HepG2 (cell line): ENCODE data around the gene LRRC8E. TPM values are rescaled to one million over a fixed set of nuclear protein-coding genes. Genes with fewer than 3 reads are reported as not detected.

Source experiments
- AHDC1 ChIP-seq: sonication (generic); formaldehyde crosslinking; IDR thresholded peaks from 2 replicates; pipeline ENCODE4 v1.5.1; 2020; ENCODE audit warnings: mild to moderate bottlenecking, missing genetic modification reagents, borderline replicate concordance
- ATF3 ChIP-seq: sonication (generic); formaldehyde crosslinking; IDR thresholded peaks from 2 replicates; pipeline ENCODE4 v1.4.0; 2020; ENCODE audit warnings: missing genetic modification reagents
- CEBPG ChIP-seq: IDR thresholded peaks from 2 replicates; pipeline ENCODE4 v1.6.1; 2016
- CHCHD3 ChIP-seq: sonication (generic); formaldehyde crosslinking; IDR thresholded peaks from 2 replicates; pipeline ENCODE4 v1.8.0; 2022; ENCODE audit warnings: mild to moderate bottlenecking, missing genetic modification reagents, moderate library complexity
- CSRNP2 ChIP-seq: sonication (generic); formaldehyde crosslinking; conservative IDR thresholded peaks from 2 replicates; pipeline ENCODE4 v1.8.0; 2022; ENCODE audit warnings: low read depth, missing genetic modification reagents
- DPF2 ChIP-seq: sonication (generic); formaldehyde crosslinking; IDR thresholded peaks from 2 replicates; pipeline ENCODE4 v1.4.0; 2020; ENCODE audit warnings: mild to moderate bottlenecking, low read depth, missing genetic modification reagents, borderline replicate concordance
- EP300 ChIP-seq, 3 experiments: sonication (generic) in 1 of 3; formaldehyde crosslinking in 1 of 3; IDR thresholded peaks; 2 replicates each; pipeline versions ENCODE4 v1.5.1 to v1.6.1; 2011 to 2020; ENCODE audit warnings: low read depth in 2 of 3, low read length in 2 of 3, borderline replicate concordance in 1 of 3, improper control_type of control experiment in 1 of 3, mild to moderate bottlenecking in 1 of 3, missing genetic modification reagents in 1 of 3, moderate library complexity in 1 of 3
- KLF9 ChIP-seq: IDR thresholded peaks from 2 replicates; pipeline ENCODE4 v1.6.1; 2016; ENCODE audit warnings: low read depth
- MAFG ChIP-seq: sonication (generic); formaldehyde crosslinking; IDR thresholded peaks from 2 replicates; pipeline ENCODE4 v1.5.1; 2020; ENCODE audit warnings: mild to moderate bottlenecking, missing genetic modification reagents
- PRDM10 ChIP-seq: sonication (generic); formaldehyde crosslinking; IDR thresholded peaks from 2 replicates; pipeline ENCODE4 v1.4.0; 2020; ENCODE audit warnings: low read depth, missing genetic modification reagents
- RFX5 ChIP-seq: IDR thresholded peaks from 2 replicates; pipeline ENCODE4 v1.6.1; 2011; ENCODE audit warnings: low read depth, low read length, improper control_type of control experiment
- TBX3 ChIP-seq: fragments of 450-650 bp; IDR thresholded peaks from 2 replicates; pipeline ENCODE4 v1.6.1; 2017; ENCODE audit warnings: antibody characterized with exemption, mild to moderate bottlenecking, inconsistent platforms, borderline replicate concordance
- ZBTB21 ChIP-seq: sonication (generic); formaldehyde crosslinking; IDR thresholded peaks from 2 replicates; pipeline ENCODE4 v1.4.0; 2020; ENCODE audit warnings: missing genetic modification reagents
- ZMYM3 ChIP-seq: sonication (generic); formaldehyde crosslinking; IDR thresholded peaks from 2 replicates; pipeline ENCODE4 v1.5.1; 2020; ENCODE audit warnings: mild to moderate bottlenecking, missing genetic modification reagents
- ZNF207 ChIP-seq: fragments of 450-650 bp; IDR thresholded peaks from 2 replicates; pipeline ENCODE4 v1.6.1; 2016; ENCODE audit warnings: antibody characterized with exemption, borderline replicate concordance
- ZNF264 ChIP-seq: sonication (generic); formaldehyde crosslinking; IDR thresholded peaks from 2 replicates; pipeline ENCODE4 v1.4.0; 2020; ENCODE audit warnings: missing genetic modification reagents
- ZNF557 ChIP-seq: sonication (generic); formaldehyde crosslinking; IDR thresholded peaks from 2 replicates; pipeline ENCODE4 v1.4.0; 2020; ENCODE audit warnings: missing genetic modification reagents
- ZNF773 ChIP-seq: sonication (generic); formaldehyde crosslinking; IDR thresholded peaks from 2 replicates; pipeline ENCODE4 v1.4.0; 2020; ENCODE audit warnings: missing genetic modification reagents, borderline replicate concordance
- polyA plus RNA-seq, 8 experiments: library from polyadenylated mRNA; depleted of rRNA in 3 of 8; stranded (reverse) in 7 of 8; unstranded in 1 of 8; fragments of >200 nt; fragmentation: Illumina TruSeq in 4 of 8; extraction: Trizol in 4 of 8; gene quantifications; 2 replicates each; pipeline versions ENCODE4 v1.2.1 to v1.2.3, GENCODE V29; 2011 to 2016; ENCODE audit warnings: low read depth in 4 of 8, missing spikeins in 1 of 8, mixed read lengths in 1 of 8; ENCODE audit not compliant: insufficient read depth in 1 of 8
- total RNA-seq, 5 experiments: library from RNA; depleted of rRNA; stranded (reverse); fragments of >200 nt; fragmentation: Illumina TruSeq; extraction: Trizol; gene quantifications; 2 replicates each; pipeline ENCODE4 v1.2.3, GENCODE V29; 2016; ENCODE audit warnings: low read depth in 1 of 5

The LRRC8E gene
- total and polyA plus RNA-seq, 2 of the 13 experiments (the other 11 are each of a cell fraction or from before 2014, with no cell fraction given), result 8.0 to 10.3 TPM

- TF ChIP-seq PRDM10 (CRISPR knock-in tag), result no peak
- TF ChIP-seq EP300 (IDR thresholded peaks at IDR 0.05; ENCODE audit: low read depth in 2 of 2, low read length in 2 of 2), result no peak
- no peak for TF ChIP-seq EP300 (CRISPR knock-in tag; IDR thresholded peaks at IDR 0.05; ENCODE audit: borderline replicate concordance)
- TF ChIP-seq ZBTB21, result peak; percentile 74
- TF ChIP-seq ZNF264 (CRISPR knock-in tag), result peak; percentile 20; the same call in 1 of the 2 replicates
- TF ChIP-seq AHDC1 (CRISPR knock-in tag), result 0 out of 2 replicates have a peak, but pooled peaks have one; percentile 10
- peak; percentile 100 for TF ChIP-seq CEBPG
- TF ChIP-seq RFX5, result peak; percentile 60; the same call in 1 of the 2 replicates
- TF ChIP-seq CHCHD3 (CRISPR knock-in tag), result no peak
- 0 out of 2 replicates have a peak, but pooled peaks have one; percentile 46 for TF ChIP-seq ZNF773
- TF ChIP-seq DPF2 (CRISPR knock-in tag), result no peak
- peak; percentile 67; the same call in 1 of the 2 replicates for TF ChIP-seq KLF9 (CRISPR knock-in tag)
- TF ChIP-seq TBX3, result peak; percentile 31; the same call in 1 of the 2 replicates
- no peak for TF ChIP-seq ZNF207
- TF ChIP-seq ATF3 (CRISPR knock-in tag), result peak; percentile 97
- TF ChIP-seq ZNF557 (CRISPR knock-in tag), result no peak
- no peak for TF ChIP-seq ZMYM3
- TF ChIP-seq CSRNP2 (CRISPR knock-in tag), result no peak
- TF ChIP-seq MAFG (CRISPR knock-in tag), result no peak
Measured at GRCh38 chr19:7943444-7944176, 55.3 kb downstream of the LRRC8E start, which contains the start of gene TIMM44 (continued).
